ENCODE data around the gene KCNIP3.

KCNIP3 gene

DNA sequence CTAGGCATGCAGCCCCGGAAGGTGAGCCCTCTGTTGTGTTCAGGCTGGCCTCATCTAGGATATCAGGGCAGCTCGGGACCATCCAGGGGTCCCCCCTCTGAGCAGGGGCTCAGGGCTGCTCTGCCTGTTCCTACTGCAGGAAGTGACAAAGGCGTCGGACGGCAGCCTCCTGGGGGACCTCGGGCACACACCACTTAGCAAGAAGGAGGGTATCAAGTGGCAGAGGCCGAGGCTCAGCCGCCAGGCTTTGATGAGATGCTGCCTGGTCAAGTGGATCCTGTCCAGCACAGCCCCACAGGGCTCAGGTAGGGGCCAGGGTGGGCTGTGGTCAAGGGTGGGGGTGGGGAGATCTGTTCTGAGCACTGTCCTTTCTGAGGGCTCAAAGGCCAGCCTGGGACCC is 13.1 kb downstream of the KCNIP3 start (continued):
- TF ChIP-seq ZNF664 (tag by site-specific recombination; IDR thresholded peaks at IDR 0.05): no peak
- no peak for TF ChIP-seq SP2 (tag by site-specific recombination; IDR thresholded peaks at IDR 0.05)
- TF ChIP-seq ZNF621 (tag by site-specific recombination; IDR thresholded peaks at IDR 0.05): no peak

GRCh38 chr2:95310651-95311050 is 13.5 kb downstream of the KCNIP3 start:
- H3K27ac ChIP-seq (ENCODE audit: extremely low read depth, low read depth, low read length): no peak overlapping the region
- H3K4me3 ChIP-seq (ENCODE audit: low read depth, low read length): no peak overlapping the region
- H3K9me3 ChIP-seq (ENCODE audit: control insufficient read depth, insufficient read depth, low read depth, low read length): no peaks in the 10 kb centered on the region
- POLR2A ChIA-PET: no interaction called here
- CTCF ChIA-PET: no interaction called here
- no peaks in the 10 kb centered on the region for H3K4me1 ChIP-seq (ENCODE audit: control insufficient read depth, insufficient read depth, low read length)
- H3K36me3 ChIP-seq (ENCODE audit: control insufficient read depth in 2 of 2, insufficient read depth in 1 of 2, low read length in 2 of 2): no peaks in the 10 kb centered on the region
- TF ChIP-seq ZBTB17 (tag by site-specific recombination; IDR thresholded peaks at IDR 0.05) (no peak), ZNF133 (tag by site-specific recombination; IDR thresholded peaks at IDR 0.05) (no peak), ZFP69B (tag by site-specific recombination; IDR thresholded peaks at IDR 0.05) (no peak), ZNF560 (tag by site-specific recombination; IDR thresholded peaks at IDR 0.05; ENCODE audit: borderline replicate concordance) (no peak), ZNF18 (tag by site-specific recombination; IDR thresholded peaks at IDR 0.05) (no peak), ZNF221 (tag by site-specific recombination; IDR thresholded peaks at IDR 0.05; ENCODE audit: borderline replicate concordance) (no peak), PRDM6 (tag by site-specific recombination; IDR thresholded peaks at IDR 0.05) (no peak), OSR2 (tag by site-specific recombination; IDR thresholded peaks at IDR 0.05) (no peak)

DNA sequence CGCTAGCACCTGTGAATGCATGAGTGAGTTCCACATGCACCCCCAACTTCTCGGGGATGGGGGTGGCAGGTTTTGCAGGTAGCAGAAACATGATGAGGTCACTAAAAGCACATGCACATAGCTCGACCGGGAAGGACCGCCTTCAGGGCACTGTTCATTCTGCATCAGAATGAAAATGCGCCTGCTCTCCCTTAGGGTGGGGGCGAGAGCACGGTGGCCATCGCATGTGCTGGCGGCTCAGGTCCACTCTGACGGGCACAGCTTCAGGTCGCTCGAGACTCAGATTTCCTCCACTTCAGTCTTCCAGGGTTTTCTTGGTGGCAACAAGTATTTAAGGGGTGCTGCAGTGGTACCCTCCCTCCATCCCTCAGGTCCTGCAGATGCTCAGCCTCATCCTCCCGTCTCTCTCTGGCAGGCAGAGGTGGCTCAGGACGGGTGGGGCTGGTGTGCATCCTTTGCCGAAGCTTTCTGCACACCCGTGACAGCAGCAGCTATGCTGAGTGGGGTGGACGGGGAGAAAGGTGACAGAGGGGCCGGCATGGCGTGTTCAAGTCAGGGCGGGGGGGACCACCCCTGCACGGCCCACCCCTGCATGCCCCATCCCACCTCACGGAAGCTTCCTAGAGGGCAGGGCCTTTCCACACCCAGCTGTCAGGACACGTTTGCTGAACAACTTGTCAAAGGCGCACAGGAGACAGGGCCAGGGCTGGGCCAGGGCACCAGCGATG is 14.8 kb downstream of the KCNIP3 start:
- Histone ChIP-seq H3K9me3 (ENCODE audit: control insufficient read depth, insufficient read depth, low read depth, low read length) (no peaks in the 10 kb centered on the region), H3K4me1 (ENCODE audit: control insufficient read depth, insufficient read depth, low read length) (no peaks in the 10 kb centered on the region), H3K4me3 (ENCODE audit: low read depth, low read length) (no peak overlapping the region), H3K36me3 (ENCODE audit: control insufficient read depth in 2 of 2, insufficient read depth in 1 of 2, low read length in 2 of 2) (no peaks in the 10 kb centered on the region), H3K27ac (ENCODE audit: extremely low read depth, low read depth, low read length) (no peak overlapping the region)
- TF ChIP-seq ZNF174 (tag by site-specific recombination; IDR thresholded peaks at IDR 0.05) (no peak), ZNF302 (tag by site-specific recombination; IDR thresholded peaks at IDR 0.05; ENCODE audit: low read depth) (no peak), SP2 (tag by site-specific recombination; IDR thresholded peaks at IDR 0.05) (no peak), ZNF624 (tag by site-specific recombination; IDR thresholded peaks at IDR 0.05) (no peak), ZNF626 (tag by site-specific recombination; IDR thresholded peaks at IDR 0.05) (no peak), SP7 (tag by site-specific recombination; IDR thresholded peaks at IDR 0.05) (no peak), KLF7 (tag by site-specific recombination; IDR thresholded peaks at IDR 0.05; ENCODE audit: borderline replicate concordance) (no peak), ZNF660 (tag by site-specific recombination; IDR thresholded peaks at IDR 0.05) (no peak)
- TF ChIP-seq, protein P1, sequence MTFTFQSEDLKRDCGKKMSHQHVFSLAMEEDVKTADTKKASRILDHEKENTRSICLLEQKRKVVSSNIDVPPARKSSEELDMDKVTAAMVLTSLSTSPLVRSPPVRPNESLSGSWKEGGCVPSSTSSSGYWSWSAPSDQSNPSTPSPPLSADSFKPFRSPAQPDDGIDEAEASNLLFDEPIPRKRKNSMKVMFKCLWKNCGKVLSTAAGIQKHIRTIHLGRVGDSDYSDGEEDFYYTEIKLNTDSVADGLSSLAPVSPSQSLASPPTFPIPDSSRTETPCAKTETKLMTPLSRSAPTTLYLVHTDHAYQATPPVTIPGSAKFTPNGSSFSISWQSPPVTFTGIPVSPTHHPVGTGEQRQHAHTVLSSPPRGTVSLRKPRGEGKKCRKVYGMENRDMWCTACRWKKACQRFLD (tag by site-specific recombination; IDR thresholded peaks at IDR 0.05): no peak
- TF ChIP-seq, protein P2, sequence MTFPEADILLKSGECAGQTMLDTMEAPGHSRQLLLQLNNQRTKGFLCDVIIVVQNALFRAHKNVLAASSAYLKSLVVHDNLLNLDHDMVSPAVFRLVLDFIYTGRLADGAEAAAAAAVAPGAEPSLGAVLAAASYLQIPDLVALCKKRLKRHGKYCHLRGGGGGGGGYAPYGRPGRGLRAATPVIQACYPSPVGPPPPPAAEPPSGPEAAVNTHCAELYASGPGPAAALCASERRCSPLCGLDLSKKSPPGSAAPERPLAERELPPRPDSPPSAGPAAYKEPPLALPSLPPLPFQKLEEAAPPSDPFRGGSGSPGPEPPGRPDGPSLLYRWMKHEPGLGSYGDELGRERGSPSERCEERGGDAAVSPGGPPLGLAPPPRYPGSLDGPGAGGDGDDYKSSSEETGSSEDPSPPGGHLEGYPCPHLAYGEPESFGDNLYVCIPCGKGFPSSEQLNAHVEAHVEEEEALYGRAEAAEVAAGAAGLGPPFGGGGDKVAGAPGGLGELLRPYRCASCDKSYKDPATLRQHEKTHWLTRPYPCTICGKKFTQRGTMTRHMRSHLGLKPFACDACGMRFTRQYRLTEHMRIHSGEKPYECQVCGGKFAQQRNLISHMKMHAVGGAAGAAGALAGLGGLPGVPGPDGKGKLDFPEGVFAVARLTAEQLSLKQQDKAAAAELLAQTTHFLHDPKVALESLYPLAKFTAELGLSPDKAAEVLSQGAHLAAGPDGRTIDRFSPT (tag by site-specific recombination; IDR thresholded peaks at IDR 0.05): no peak
- ChIA-PET POLR2A (no interaction called here), CTCF (interaction anchor here (0.8 kb wide), 1 partner anchor 81 kb away, joined by 3 read pairs; no protein-coding TSS in a partner anchor)
